A549 (cell line): ENCODE results near the gene ASB18. TPM values are rescaled to one million over a fixed set of nuclear protein-coding genes. Genes with fewer than 3 reads are reported as not detected.

Experiments
- ATAC-seq, 2 experiments: fragments of 200-7000 bp in 1 of 2; fragments of >200 bp in 1 of 2; cut with Nextera tagmentation in 1 of 2; cut with Tn5 transposase in 1 of 2; 3 replicates each; pipeline versions ENCODE4 v1.8.0 to v1.9.1; 2018 to 2020; ENCODE audit warnings: mild to moderate bottlenecking in 1 of 2, moderate library complexity in 1 of 2
- CTCF ChIA-PET: fragments of 300-600 bp; sonication (Branson Sonifier 250); formaldehyde crosslinking; extraction: SDS; loops from one replicate; lab custom pipeline; 2021; ENCODE audit warnings: antibody characterized with exemption, inconsistent platforms; lab: Yijun Ruan, JAX
- POLR2A ChIA-PET: fragments of 350-600 bp; formaldehyde crosslinking; extraction: SDS; loops from one replicate; lab custom pipeline; 2021; ENCODE audit warnings: antibody characterized with exemption, inconsistent platforms; lab: Yijun Ruan, JAX
- DNase-seq, 2 experiments: peaks; one replicate each; pipeline versions ENCODE4 v3.0.0 to v3.0.0-alpha.2; 2011 to 2016; ENCODE audit warnings: low read depth in 1 of 2, low spot score in 1 of 2
- FAIRE-seq: peaks from 2 replicates; lab custom pipeline; 2011; peaks lifted over from hg19 to GRCh38; lab: Jason Lieb, UNC
- H3K27ac ChIP-seq, 2 experiments: fragments of >200 bp; sonication (Bioruptor Twin); formaldehyde crosslinking; 3 replicates each; pipeline ENCODE4 v1.5.1; 2016 to 2017
- H3K4me1 ChIP-seq: fragments of >200 bp; sonication (Bioruptor Twin); formaldehyde crosslinking; 3 replicates; pipeline ENCODE4 v1.6.1; 2016
- H3K4me2 ChIP-seq: fragments of >200 bp; sonication (Bioruptor Twin); formaldehyde crosslinking; 3 replicates; pipeline ENCODE4 v1.6.1; 2016
- H3K4me3 ChIP-seq: fragments of >200 bp; sonication (Bioruptor Twin); formaldehyde crosslinking; 3 replicates; pipeline ENCODE4 v1.5.1; 2016
- H3K9me3 ChIP-seq: fragments of >200 bp; sonication (Bioruptor Twin); formaldehyde crosslinking; 3 replicates; pipeline ENCODE4 v1.6.1; 2016
- ATOH8 ChIP-seq: fragments of 250-450 bp; sonication (Bioruptor Pico); IDR thresholded peaks from 2 replicates; pipeline ENCODE4 v1.5.0; 2020; ENCODE audit warnings: low read depth, mild to moderate bottlenecking, moderate library complexity
- BHLHE40 ChIP-seq: IDR thresholded peaks from 2 replicates; pipeline ENCODE4 v1.6.1; 2012; ENCODE audit warnings: low read depth, low read length, inconsistent platforms
- CBX8 ChIP-seq: fragments of 200-600 bp; sonication (generic); IDR thresholded peaks from 2 replicates; pipeline ENCODE4 v1.6.1; 2016
- CEBPB ChIP-seq, 2 experiments: fragments of >200 bp in 1 of 2; sonication (Bioruptor Twin) in 1 of 2; formaldehyde crosslinking in 1 of 2; IDR thresholded peaks; 2 replicates each; pipeline ENCODE4 v1.6.1; 2012 to 2016
- EHF ChIP-seq: fragments of 250-450 bp; sonication (Bioruptor Pico); IDR thresholded peaks from 2 replicates; pipeline ENCODE4 v1.5.0; 2020; ENCODE audit warnings: mild to moderate bottlenecking
- EHMT2 ChIP-seq: fragments of 200-600 bp; sonication (generic); IDR thresholded peaks from 2 replicates; pipeline ENCODE4 v1.6.1; 2016; ENCODE audit warnings: antibody characterized with exemption, low read depth, mild to moderate bottlenecking, moderate library complexity
- ELK1 ChIP-seq: fragments of 150-350 bp; IDR thresholded peaks from 2 replicates; pipeline ENCODE4 v1.6.1; 2014; ENCODE audit warnings: low read depth, mild to moderate bottlenecking, low read length
- EP300 ChIP-seq, 2 experiments: fragments of >200 bp; sonication (Bioruptor Twin); formaldehyde crosslinking; IDR thresholded peaks; 2 replicates in 1 of 2; 3 replicates in 1 of 2; pipeline ENCODE4 v1.6.1; 2016 to 2017
- HDAC2 ChIP-seq: fragments of 200-600 bp; sonication (generic); IDR thresholded peaks from 2 replicates; pipeline ENCODE4 v1.6.1; 2016
- HOXB13 ChIP-seq: fragments of 250-450 bp; sonication (Bioruptor Pico); IDR thresholded peaks from 2 replicates; pipeline ENCODE4 v1.5.0; 2020; ENCODE audit warnings: low read depth, mild to moderate bottlenecking, moderate library complexity
- HOXB5 ChIP-seq: fragments of 250-450 bp; sonication (Bioruptor Pico); IDR thresholded peaks from 2 replicates; pipeline ENCODE4 v1.5.0; 2020; ENCODE audit warnings: mild to moderate bottlenecking, moderate library complexity
- JUNB ChIP-seq: fragments of >200 bp; sonication (Bioruptor Twin); formaldehyde crosslinking; IDR thresholded peaks from 2 replicates; pipeline ENCODE4 v1.6.1; 2016
- MAFK ChIP-seq: fragments of 450-650 bp; IDR thresholded peaks from 2 replicates; pipeline ENCODE4 v1.6.1; 2014; ENCODE audit not compliant: partially characterized antibody
- NFE2L2 ChIP-seq: fragments of 150-350 bp; conservative IDR thresholded peaks from 2 replicates; pipeline ENCODE4 v1.6.1; 2014; ENCODE audit warnings: low read length
- NPAS2 ChIP-seq: fragments of 250-450 bp; sonication (Bioruptor Pico); IDR thresholded peaks from 2 replicates; pipeline ENCODE4 v1.8.0; 2022; ENCODE audit warnings: mild to moderate bottlenecking, moderate library complexity, borderline replicate concordance
- PBX3 ChIP-seq: IDR thresholded peaks from 2 replicates; pipeline ENCODE4 v1.6.1; 2012
- PHF8 ChIP-seq: fragments of 200-600 bp; sonication (generic); IDR thresholded peaks from 2 replicates; pipeline ENCODE4 v1.6.1; 2016; ENCODE audit warnings: low read depth, mild to moderate bottlenecking, antibody characterized with exemption, moderate library complexity, borderline replicate concordance
- REST ChIP-seq: fragments of 200-600 bp; sonication (generic); IDR thresholded peaks from 2 replicates; pipeline ENCODE4 v1.6.1; 2016; ENCODE audit warnings: antibody characterized with exemption, mild to moderate bottlenecking, moderate library complexity
- RFX5 ChIP-seq: fragments of 450-650 bp; IDR thresholded peaks from 2 replicates; pipeline ENCODE4 v1.7.1; 2014; ENCODE audit warnings: antibody characterized with exemption, mild to moderate bottlenecking, moderate library complexity
- TP53 ChIP-seq: fragments of 250-450 bp; sonication (Bioruptor Pico); IDR thresholded peaks from 2 replicates; pipeline ENCODE4 v1.5.0; 2021; ENCODE audit warnings: mild to moderate bottlenecking, moderate library complexity
- ZC3H11A ChIP-seq: fragments of 450-650 bp; IDR thresholded peaks from 2 replicates; pipeline ENCODE4 v1.6.1; 2014; ENCODE audit warnings: antibody characterized with exemption, mild to moderate bottlenecking
- ZFP36 ChIP-seq: fragments of 450-650 bp; IDR thresholded peaks from 2 replicates; pipeline ENCODE4 v1.6.1; 2014; ENCODE audit warnings: borderline replicate concordance; ENCODE audit not compliant: partially characterized antibody
- WGBS: methylation state at CpG from one replicate; pipeline ENCODE4 v1.1.6; 2017; ENCODE audit errors: missing lambda C conversion rate; 5-methylcytosine and 5-hydroxymethylcytosine counted together
- polyA plus RNA-seq, 4 experiments: library from polyadenylated mRNA; depleted of rRNA in 3 of 4; stranded (reverse); fragments of >200 nt; fragmentation: RNase III in 1 of 4; extraction: RNeasy Plus Mini Kit Qiagen cat#74134 plus additional on column Dnase treatment in 1 of 4; gene quantifications; 2 replicates in 3 of 4; 3 replicates in 1 of 4; pipeline ENCODE4 v1.2.3, GENCODE V29; 2011 to 2017

Gene ASB18
- polyA plus RNA-seq, 2 of the 4 experiments (the other 2 are of a cell fraction), result not detected

- TF ChIP-seq ELK1 (no peak), EHMT2 (no peak), HDAC2 (no peak), CBX8 (no peak), NPAS2 (CRISPR knock-in tag) (no peak), CEBPB (IDR thresholded peaks at IDR 0.05) (no peak), PBX3 (no peak), RFX5 (no peak), BHLHE40 (no peak), ATOH8 (no peak), HOXB13 (CRISPR knock-in tag) (no peak)
These were observed 35.0 kb downstream of the ASB18 start (continued) for GRCh38 chr2:236229186-236229585.

GRCh38 chr2:236223675-236224074 is 40.5 kb downstream of the ASB18 start:
- Histone ChIP-seq H3K27ac (no peak overlapping the region), H3K4me2 (no peak overlapping the region), H3K4me3 (no peak overlapping the region), H3K9me3 (peaks cover 31% of the 10 kb centered on the region), H3K4me1 (no peaks in the 10 kb centered on the region)
- FAIRE-seq (no peak), ATAC-seq (no peak), DNase-seq (no peak)
- ChIA-PET CTCF (no interaction called here), POLR2A (interaction anchor here (0.6 kb wide), 1 partner anchor 457 kb away, joined by 3 read pairs; no protein-coding TSS in a partner anchor)
- WGBS, result 45% methylated on average over 2 of the region's 2 CpGs
- TF ChIP-seq NFE2L2 (peak; percentile 68), REST (no peak), MAFK (peak; percentile 83), BHLHE40 (no peak)

- WGBS, result 62% methylated on average over 8 of the region's 8 CpGs
- H3K4me2 ChIP-seq, result no peak overlapping the region
- no peak for DNase-seq
- TF ChIP-seq EP300 (IDR thresholded peaks at IDR 0.05), result no peak
- no peak for TF ChIP-seq ZC3H11A
- no peak for TF ChIP-seq TP53 (CRISPR knock-in tag)
- no peak for TF ChIP-seq PHF8
- TF ChIP-seq REST, result no peak
- TF ChIP-seq HOXB5 (CRISPR knock-in tag), result no peak
- TF ChIP-seq EHF (CRISPR knock-in tag), result no peak
- no peak for TF ChIP-seq ZFP36
- no peak for TF ChIP-seq BHLHE40
- no peak for TF ChIP-seq ATOH8
- TF ChIP-seq JUNB, result no peak
- H3K4me3 ChIP-seq, result no peak overlapping the region
- H3K27ac ChIP-seq, result no peak overlapping the region
- ChIA-PET POLR2A (no interaction called here), CTCF (no interaction called here)
- FAIRE-seq, result no peak
- ATAC-seq, result no peak
- H3K4me1 ChIP-seq, result no peaks in the 10 kb centered on the region
- H3K9me3 ChIP-seq, result peaks cover 24% of the 10 kb centered on the region
These were observed 42.4 kb downstream of the ASB18 start for GRCh38 chr2:236221798-236222197.
